ENCODE measurements around the gene NECTIN1. TPM values are rescaled to one million over a fixed set of nuclear protein-coding genes. Genes with fewer than 3 reads are reported as not detected.

Gene NECTIN1
- total and polyA plus RNA-seq, 4 donors = 1.3 to 7.1 (median 4.9) TPM

GRCh38 chr11:119728211-119728626 is 781 bp downstream of the NECTIN1 start:
- Histone ChIP-seq H3K27me3 (ENCODE audit: control insufficient read depth in 1 of 2, insufficient read depth in 2 of 2, low read length in 1 of 2) (no peaks in the 10 kb centered on the region), H3K4me3 (ENCODE audit: low read length in 2 of 2) (peak overlapping the region; percentile 45 to 82), H3K4me1 (ENCODE audit: control insufficient read depth in 1 of 2, insufficient read depth in 2 of 2, low read length in 2 of 2) (no peaks in the 10 kb centered on the region), H3K9me3 (ENCODE audit: control insufficient read depth, low read length) (no peaks in the 10 kb centered on the region), H3K27ac (ENCODE audit: low read depth in 1 of 2, low read length in 2 of 2) (peak overlapping the region in 1 of 2 donors; percentile 7), H3K36me3 (ENCODE audit: control insufficient read depth in 1 of 2, insufficient read depth in 2 of 2, low read length in 1 of 2) (no peaks in the 10 kb centered on the region)
- DNase-seq (no peak), ATAC-seq (ENCODE audit: low FRiP score) (no peak)
- intact Hi-C loops (cut with DNase I) = loop anchor here (5.0 to 10.0 kb wide), 5 partner anchors 56 to 367 kb away; no protein-coding TSS in a partner anchor
- 0 to 1% methylated on average over 12 to 30 of the region's 30 CpGs for WGBS, 2 donors

GRCh38 chr11:119727523-119728151 is 1.4 kb downstream of the NECTIN1 start:
- ATAC-seq (ENCODE audit: low FRiP score) (no peak), DNase-seq (no peak)
- Histone ChIP-seq H3K36me3 (ENCODE audit: control insufficient read depth in 1 of 2, insufficient read depth in 2 of 2, low read length in 1 of 2) (no peaks in the 10 kb centered on the region), H3K4me1 (ENCODE audit: control insufficient read depth in 1 of 2, insufficient read depth in 2 of 2, low read length in 2 of 2) (no peaks in the 10 kb centered on the region), H3K4me3 (ENCODE audit: low read length in 2 of 2) (peak overlapping the region; percentile 45 to 82), H3K27me3 (ENCODE audit: control insufficient read depth in 1 of 2, insufficient read depth in 2 of 2, low read length in 1 of 2) (no peaks in the 10 kb centered on the region), H3K9me3 (ENCODE audit: control insufficient read depth, low read length) (no peaks in the 10 kb centered on the region), H3K27ac (ENCODE audit: low read depth in 1 of 2, low read length in 2 of 2) (no peak overlapping the region)
- intact Hi-C loops (cut with DNase I) = loop anchor here (5.0 to 10.0 kb wide), 5 partner anchors 55 to 367 kb away; no protein-coding TSS in a partner anchor
- WGBS, 2 donors = 0 to 1% methylated on average over 40 to 48 of the region's 48 CpGs

GRCh38 chr11:119726585-119727522 is 2.1 kb downstream of the NECTIN1 start:
- no peak for DNase-seq
- Histone ChIP-seq H3K27me3 (ENCODE audit: control insufficient read depth in 1 of 2, insufficient read depth in 2 of 2, low read length in 1 of 2) (no peaks in the 10 kb centered on the region), H3K36me3 (ENCODE audit: control insufficient read depth in 1 of 2, insufficient read depth in 2 of 2, low read length in 1 of 2) (no peaks in the 10 kb centered on the region), H3K27ac (ENCODE audit: low read depth in 1 of 2, low read length in 2 of 2) (no peak overlapping the region), H3K9me3 (ENCODE audit: control insufficient read depth, low read length) (no peaks in the 10 kb centered on the region), H3K4me1 (ENCODE audit: control insufficient read depth in 1 of 2, insufficient read depth in 2 of 2, low read length in 2 of 2) (no peaks in the 10 kb centered on the region), H3K4me3 (ENCODE audit: low read length in 2 of 2) (peak overlapping the region in 1 of 2 donors; percentile 45)
- ATAC-seq (ENCODE audit: low FRiP score) = no peak
- 13 to 14% methylated on average over 21 of the region's 21 CpGs for WGBS, 2 donors
- intact Hi-C loops (cut with DNase I) = loop anchor here (5.0 to 10.0 kb wide), 5 partner anchors 55 to 368 kb away; no protein-coding TSS in a partner anchor

- 90 to 92% methylated on average over 6 of the region's 6 CpGs for WGBS, 2 donors
- ATAC-seq (ENCODE audit: low FRiP score) = no peak
- Histone ChIP-seq H3K27ac (ENCODE audit: low read depth in 1 of 2, low read length in 2 of 2) (no peak overlapping the region), H3K4me1 (ENCODE audit: control insufficient read depth in 1 of 2, insufficient read depth in 2 of 2, low read length in 2 of 2) (no peaks in the 10 kb centered on the region), H3K4me3 (ENCODE audit: low read length in 2 of 2) (no peak overlapping the region), H3K27me3 (ENCODE audit: control insufficient read depth in 1 of 2, insufficient read depth in 2 of 2, low read length in 1 of 2) (no peaks in the 10 kb centered on the region), H3K9me3 (ENCODE audit: control insufficient read depth, low read length) (no peaks in the 10 kb centered on the region), H3K36me3 (ENCODE audit: control insufficient read depth in 1 of 2, insufficient read depth in 2 of 2, low read length in 1 of 2) (no peaks in the 10 kb centered on the region)
- intact Hi-C loops (cut with DNase I) = loop anchor here (5.0 to 10.0 kb wide), 5 partner anchors 54 to 369 kb away; no protein-coding TSS in a partner anchor
- DNase-seq = no peak
These were observed 2.8 kb downstream of the NECTIN1 start for GRCh38 chr11:119726150-119726553.

GRCh38 chr11:119724956-119725355 is 4.0 kb downstream of the NECTIN1 start:
- no peaks in the 10 kb centered on the region for H3K36me3 ChIP-seq (ENCODE audit: control insufficient read depth in 1 of 2, insufficient read depth in 2 of 2, low read length in 1 of 2)
- no peaks in the 10 kb centered on the region for H3K9me3 ChIP-seq (ENCODE audit: control insufficient read depth, low read length)
- no peak overlapping the region for H3K4me3 ChIP-seq (ENCODE audit: low read length in 2 of 2)
- no peak for ATAC-seq (ENCODE audit: low FRiP score)
- DNase-seq = no peak
- no peak overlapping the region for H3K27ac ChIP-seq (ENCODE audit: low read depth in 1 of 2, low read length in 2 of 2)
- no peaks in the 10 kb centered on the region for H3K4me1 ChIP-seq (ENCODE audit: control insufficient read depth in 1 of 2, insufficient read depth in 2 of 2, low read length in 2 of 2)
- intact Hi-C loops (cut with DNase I) = loop anchor here (5.0 to 10.0 kb wide), 5 partner anchors 53 to 370 kb away; no protein-coding TSS in a partner anchor
- 91 to 93% methylated on average over 3 of the region's 3 CpGs for WGBS, 2 donors
- no peaks in the 10 kb centered on the region for H3K27me3 ChIP-seq (ENCODE audit: control insufficient read depth in 1 of 2, insufficient read depth in 2 of 2, low read length in 1 of 2)

- H3K9me3 ChIP-seq (ENCODE audit: control insufficient read depth, low read length) = no peaks in the 10 kb centered on the region
- H3K27me3 ChIP-seq (ENCODE audit: control insufficient read depth in 1 of 2, insufficient read depth in 2 of 2, low read length in 1 of 2) = no peaks in the 10 kb centered on the region
- H3K36me3 ChIP-seq (ENCODE audit: control insufficient read depth in 1 of 2, insufficient read depth in 2 of 2, low read length in 1 of 2) = no peaks in the 10 kb centered on the region
- ATAC-seq (ENCODE audit: low FRiP score) = no peak
- intact Hi-C loops (cut with DNase I) = loop anchor here (10.0 kb wide), 2 partner anchors 239 to 371 kb away; no protein-coding TSS in a partner anchor
- H3K4me1 ChIP-seq (ENCODE audit: control insufficient read depth in 1 of 2, insufficient read depth in 2 of 2, low read length in 2 of 2) = no peaks in the 10 kb centered on the region
- no peak for DNase-seq
- no peak overlapping the region for H3K4me3 ChIP-seq (ENCODE audit: low read length in 2 of 2)
- WGBS, 2 donors = 78 to 81% methylated on average over 4 of the region's 4 CpGs
- no peak overlapping the region for H3K27ac ChIP-seq (ENCODE audit: low read depth in 1 of 2, low read length in 2 of 2)
These were observed 5.1 kb downstream of the NECTIN1 start for GRCh38 chr11:119723952-119724325.

- no peak for ATAC-seq (ENCODE audit: low FRiP score)
- Histone ChIP-seq H3K27me3 (ENCODE audit: control insufficient read depth in 1 of 2, insufficient read depth in 2 of 2, low read length in 1 of 2) (no peaks in the 10 kb centered on the region), H3K36me3 (ENCODE audit: control insufficient read depth in 1 of 2, insufficient read depth in 2 of 2, low read length in 1 of 2) (no peaks in the 10 kb centered on the region), H3K4me1 (ENCODE audit: control insufficient read depth in 1 of 2, insufficient read depth in 2 of 2, low read length in 2 of 2) (no peaks in the 10 kb centered on the region), H3K9me3 (ENCODE audit: control insufficient read depth, low read length) (no peaks in the 10 kb centered on the region), H3K4me3 (ENCODE audit: low read length in 2 of 2) (no peak overlapping the region), H3K27ac (ENCODE audit: low read depth in 1 of 2, low read length in 2 of 2) (no peak overlapping the region)
- 72 to 73% methylated on average over 6 of the region's 6 CpGs for WGBS, 2 donors
- intact Hi-C loops (cut with DNase I) = loop anchor here (10.0 kb wide), 2 partner anchors 239 to 371 kb away; no protein-coding TSS in a partner anchor
- DNase-seq = no peak
These were observed 5.6 kb downstream of the NECTIN1 start for GRCh38 chr11:119723243-119723951.

GRCh38 chr11:119722281-119722794 is 6.7 kb downstream of the NECTIN1 start:
- Histone ChIP-seq H3K4me1 (ENCODE audit: control insufficient read depth in 1 of 2, insufficient read depth in 2 of 2, low read length in 2 of 2) (no peaks in the 10 kb centered on the region), H3K9me3 (ENCODE audit: control insufficient read depth, low read length) (no peaks in the 10 kb centered on the region), H3K4me3 (ENCODE audit: low read length in 2 of 2) (no peak overlapping the region), H3K36me3 (ENCODE audit: control insufficient read depth in 1 of 2, insufficient read depth in 2 of 2, low read length in 1 of 2) (no peaks in the 10 kb centered on the region), H3K27me3 (ENCODE audit: control insufficient read depth in 1 of 2, insufficient read depth in 2 of 2, low read length in 1 of 2) (no peaks in the 10 kb centered on the region), H3K27ac (ENCODE audit: low read depth in 1 of 2, low read length in 2 of 2) (no peak overlapping the region)
- DNase-seq (no peak), ATAC-seq (ENCODE audit: low FRiP score) (no peak)
- intact Hi-C loops (cut with DNase I) = loop anchor here (10.0 kb wide), 2 partner anchors 238 to 372 kb away; no protein-coding TSS in a partner anchor
- WGBS, 2 donors = 91 to 94% methylated on average over 10 of the region's 10 CpGs

All from aorta (tissue), 5 donors.